ENCODE data around the gene PIPOX.

- TF ChIP-seq, protein P1, sequence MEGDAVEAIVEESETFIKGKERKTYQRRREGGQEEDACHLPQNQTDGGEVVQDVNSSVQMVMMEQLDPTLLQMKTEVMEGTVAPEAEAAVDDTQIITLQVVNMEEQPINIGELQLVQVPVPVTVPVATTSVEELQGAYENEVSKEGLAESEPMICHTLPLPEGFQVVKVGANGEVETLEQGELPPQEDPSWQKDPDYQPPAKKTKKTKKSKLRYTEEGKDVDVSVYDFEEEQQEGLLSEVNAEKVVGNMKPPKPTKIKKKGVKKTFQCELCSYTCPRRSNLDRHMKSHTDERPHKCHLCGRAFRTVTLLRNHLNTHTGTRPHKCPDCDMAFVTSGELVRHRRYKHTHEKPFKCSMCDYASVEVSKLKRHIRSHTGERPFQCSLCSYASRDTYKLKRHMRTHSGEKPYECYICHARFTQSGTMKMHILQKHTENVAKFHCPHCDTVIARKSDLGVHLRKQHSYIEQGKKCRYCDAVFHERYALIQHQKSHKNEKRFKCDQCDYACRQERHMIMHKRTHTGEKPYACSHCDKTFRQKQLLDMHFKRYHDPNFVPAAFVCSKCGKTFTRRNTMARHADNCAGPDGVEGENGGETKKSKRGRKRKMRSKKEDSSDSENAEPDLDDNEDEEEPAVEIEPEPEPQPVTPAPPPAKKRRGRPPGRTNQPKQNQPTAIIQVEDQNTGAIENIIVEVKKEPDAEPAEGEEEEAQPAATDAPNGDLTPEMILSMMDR (IDR thresholded peaks at IDR 0.05), result no peak
- TF ChIP-seq EP300 (IDR thresholded peaks at IDR 0.05), result no peak
Measured at GRCh38 chr17:29038085-29038795, 4.7 kb upstream of the PIPOX start.

All from gastroesophageal sphincter (tissue), 3 donors.